Fibroblast of gingiva (primary cell): Measurements from ENCODE around the gene CUX1.
"Not testable (repeated sequence)": the region's sequence is repeated elsewhere in the genome, so short reads cannot be mapped to it uniquely, and the experiment has no call there.

Source experiments
- DNase-seq: peaks from one replicate; pipeline ENCODE4 v3.0.0-alpha.2; 2011; ENCODE audit warnings: low read depth

CUX1 gene

GRCh38 chr7:101916041-101916800 is 98.8 kb downstream of the CUX1 start:
- no peak for DNase-seq

- no peak for DNase-seq
These were observed 99.5 kb downstream of the CUX1 start for GRCh38 chr7:101916876-101917275.

DNA sequence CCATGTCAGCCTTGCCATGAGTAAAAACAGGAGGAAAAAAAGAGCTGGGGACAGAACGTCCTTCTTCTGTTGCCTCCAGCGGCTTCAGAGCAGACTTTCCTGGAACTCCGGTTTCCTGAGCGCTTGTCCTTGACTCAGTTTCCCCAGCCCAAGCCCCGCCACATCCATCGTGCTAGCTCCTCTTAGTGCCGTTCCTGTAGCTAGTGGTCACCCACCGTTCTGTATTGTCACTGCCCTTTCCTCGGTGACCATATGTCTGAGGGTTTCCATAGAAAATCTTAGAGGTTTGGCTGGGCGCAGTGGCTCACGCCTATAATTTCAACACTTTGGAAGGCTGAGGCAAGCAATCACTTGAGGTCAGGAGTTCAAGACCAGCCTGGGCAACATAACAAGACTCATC is 100.1 kb downstream of the CUX1 start:
- no peak for DNase-seq

GRCh38 chr7:101918426-101918825 is 101.0 kb downstream of the CUX1 start:
- no peak for DNase-seq

DNA sequence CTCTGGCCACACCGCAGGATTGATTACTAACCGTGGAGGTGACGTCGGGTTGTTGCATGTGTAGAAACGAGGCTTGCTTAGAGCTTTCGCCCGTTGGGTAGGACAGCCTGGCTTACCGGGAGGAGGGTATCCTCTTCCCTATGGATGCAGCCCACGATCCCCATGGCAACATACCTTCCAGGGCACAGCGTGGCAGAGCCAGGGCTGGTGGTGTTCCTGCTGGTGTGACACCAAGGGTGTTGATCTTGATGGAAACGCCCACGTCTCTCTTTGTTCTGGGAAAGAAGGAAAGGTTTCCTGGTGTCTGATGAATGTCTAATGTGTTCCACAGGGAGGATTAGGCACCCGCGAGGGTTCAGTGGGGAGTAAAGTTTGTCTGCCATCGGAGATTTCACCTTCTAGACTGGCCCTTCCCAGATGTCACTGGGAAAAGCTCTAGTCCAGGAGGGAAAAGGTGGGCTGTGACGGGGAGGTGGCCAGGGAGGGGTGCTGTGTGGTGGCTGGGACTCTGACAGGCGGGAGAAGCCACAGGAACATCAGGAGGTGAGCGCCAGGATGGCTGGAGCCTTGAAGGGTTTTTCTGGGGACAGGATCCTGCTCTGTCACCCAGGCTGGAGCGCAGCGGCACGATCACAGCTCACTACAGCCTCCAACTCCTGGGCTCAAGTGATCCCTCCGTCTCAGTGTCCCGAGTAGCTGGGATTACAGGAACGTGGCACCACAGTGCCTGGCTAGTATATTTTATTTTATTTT is 102.1 kb downstream of the CUX1 start:
- no peak for DNase-seq

DNA sequence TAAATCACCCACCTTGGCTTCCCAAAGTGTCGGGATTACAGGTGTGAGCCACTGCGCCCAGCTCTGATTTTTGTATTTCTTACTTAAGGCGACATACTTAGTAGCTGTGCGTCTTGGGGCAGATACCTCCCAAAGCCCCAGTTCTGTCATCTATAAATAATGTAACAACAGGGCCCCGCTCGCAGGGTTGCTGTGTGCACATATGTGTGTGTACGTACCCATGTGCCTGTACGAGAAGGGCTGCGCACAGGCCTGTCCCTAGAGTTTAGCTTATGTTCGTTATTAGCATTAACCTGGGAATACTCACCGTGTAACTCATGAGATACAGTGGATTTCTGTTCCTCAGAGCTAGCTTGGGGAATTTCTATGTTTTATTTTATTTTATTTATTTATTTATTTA is 103.6 kb downstream of the CUX1 start:
- DNase-seq, result no peak

GRCh38 chr7:101921546-101922489 is 104.4 kb downstream of the CUX1 start:
- DNase-seq, result not testable (repeated sequence)

DNA sequence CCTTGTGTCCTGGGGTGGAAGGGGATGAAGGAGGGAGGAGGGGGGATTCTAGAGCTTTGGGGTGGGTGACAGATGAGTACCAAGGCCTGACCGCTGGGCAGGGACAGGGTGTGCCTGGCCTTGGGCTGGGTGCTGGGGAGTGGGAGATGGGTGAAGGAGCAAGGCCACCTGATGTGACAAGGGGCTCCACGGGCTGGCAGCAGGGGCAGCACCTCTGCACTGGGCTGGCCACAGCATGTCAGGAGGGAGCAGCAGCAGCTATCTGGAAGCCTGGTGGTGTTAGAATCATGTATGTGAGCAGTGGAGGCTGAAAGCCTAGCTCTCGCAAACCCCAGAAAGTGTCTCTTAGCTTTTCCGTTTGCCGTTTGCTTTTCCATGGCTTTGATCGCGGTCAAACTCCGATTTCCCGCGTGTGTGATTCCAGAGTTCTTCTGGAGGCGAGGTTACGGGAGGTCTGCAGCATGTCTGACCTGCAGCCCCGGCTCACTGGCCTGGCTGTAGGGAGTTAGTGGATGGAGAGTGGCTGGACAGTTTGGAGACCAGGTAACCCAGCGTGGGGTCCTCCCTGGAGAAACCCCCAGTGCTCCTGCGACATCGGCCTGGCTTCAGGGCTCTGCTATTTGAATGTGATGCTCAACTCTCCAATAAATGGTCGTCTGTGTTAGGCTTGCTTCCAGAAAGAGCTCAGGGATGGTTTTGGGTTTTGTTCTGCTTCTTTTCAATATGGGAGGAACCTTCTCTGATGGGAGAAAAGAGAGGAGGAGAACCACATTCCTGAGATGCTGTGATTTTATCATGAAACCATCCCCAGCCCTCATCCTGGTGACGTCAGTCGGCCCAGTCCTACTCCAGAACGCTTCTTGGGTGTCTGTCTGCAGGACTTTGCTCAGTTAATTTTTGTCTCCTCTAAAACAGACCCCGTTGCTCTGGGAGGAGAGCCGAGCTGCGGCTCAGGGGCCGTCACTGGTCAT is 105.5 kb downstream of the CUX1 start:
- DNase-seq, result no peak

- DNase-seq, result no peak
These were observed 106.2 kb downstream of the CUX1 start for GRCh38 chr7:101923602-101923985.

GRCh38 chr7:101924171-101924570 is 106.7 kb downstream of the CUX1 start:
- peak; percentile 16 for DNase-seq

GRCh38 chr7:101926265-101926664 is 108.8 kb downstream of the CUX1 start:
- no peak for DNase-seq

- no peak for DNase-seq
These were observed 110.0 kb downstream of the CUX1 start for GRCh38 chr7:101927389-101927788.

- DNase-seq, result no peak
These were observed 110.4 kb downstream of the CUX1 start for GRCh38 chr7:101927802-101928201.

- DNase-seq, result no peak
These were observed 111.8 kb downstream of the CUX1 start for GRCh38 chr7:101929256-101929655.

DNA sequence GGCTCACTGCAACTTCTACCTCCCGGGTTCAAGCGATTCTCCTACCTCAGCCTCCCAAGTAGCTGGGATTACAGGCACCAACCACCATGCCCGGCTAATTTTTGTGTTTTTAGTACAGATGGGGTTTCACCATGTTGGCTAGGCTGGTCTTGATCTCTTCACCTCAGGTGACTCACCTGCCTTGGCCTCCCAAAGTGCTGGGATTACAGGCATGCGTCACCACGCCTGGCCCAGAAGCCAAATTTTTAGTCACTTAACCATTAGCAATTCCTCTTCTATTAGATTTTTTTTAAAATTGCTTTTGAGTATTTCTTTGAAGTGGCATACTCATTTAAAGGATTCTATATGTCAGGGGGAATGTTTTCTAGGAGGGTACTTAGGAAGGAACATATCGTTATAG is 112.5 kb downstream of the CUX1 start:
- DNase-seq, result not testable (repeated sequence)

- no peak for DNase-seq
These were observed 114.7 kb downstream of the CUX1 start for GRCh38 chr7:101932083-101932482.

DNA sequence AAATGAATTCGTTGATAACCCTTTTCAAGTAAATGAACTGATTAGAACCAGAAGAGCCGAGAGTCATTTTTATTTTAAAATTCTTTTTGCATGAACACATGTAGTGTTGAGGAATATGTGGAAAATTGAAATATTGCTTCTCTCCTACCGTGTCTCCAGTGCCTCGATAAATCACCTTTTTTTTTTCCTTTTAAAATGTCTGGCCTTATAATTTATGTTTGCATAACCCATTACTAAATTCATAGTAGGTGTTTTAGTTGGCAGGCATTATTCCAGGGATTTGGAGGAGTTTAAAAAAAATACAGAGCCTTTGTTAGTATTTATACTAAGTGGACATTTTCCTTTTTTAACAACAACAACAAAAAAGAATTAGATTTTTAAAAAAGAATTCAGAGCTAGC is 115.6 kb downstream of the CUX1 start:
- no peak for DNase-seq

- no peak for DNase-seq
These were observed 116.3 kb downstream of the CUX1 start for GRCh38 chr7:101933688-101934121.

- no peak for DNase-seq
These were observed 117.2 kb downstream of the CUX1 start for GRCh38 chr7:101934618-101935017.

DNA sequence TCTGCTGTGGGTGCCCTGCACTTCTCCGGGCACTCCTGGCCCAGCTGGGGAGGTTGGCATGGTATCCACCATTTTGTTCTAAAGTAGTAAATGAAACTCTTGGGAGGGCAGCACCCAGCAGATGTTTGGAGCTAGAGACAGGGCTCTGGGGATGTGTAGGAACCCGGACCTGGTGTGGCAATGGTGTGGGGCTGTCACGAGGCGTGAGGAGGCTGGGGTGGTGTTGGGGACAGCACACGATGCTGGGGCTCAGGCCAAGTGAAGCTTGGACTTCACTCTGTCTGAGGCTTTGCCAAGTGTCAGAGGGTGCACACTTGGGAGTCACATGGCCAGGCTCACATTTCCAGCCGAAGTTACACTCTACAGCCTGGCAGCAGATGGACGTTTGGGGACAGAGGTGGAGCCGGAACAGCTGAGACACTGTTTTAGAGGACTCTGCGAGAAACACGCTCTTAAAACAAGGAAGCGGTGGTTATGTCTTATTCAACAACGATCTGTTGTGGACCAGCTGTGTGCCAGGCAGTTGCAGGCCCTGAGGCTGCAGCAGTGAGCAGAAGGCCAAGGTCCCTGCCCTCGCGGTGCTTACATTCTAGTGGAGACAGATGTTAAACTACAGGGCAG is 118.2 kb downstream of the CUX1 start:
- DNase-seq, result peak; percentile 20

DNA sequence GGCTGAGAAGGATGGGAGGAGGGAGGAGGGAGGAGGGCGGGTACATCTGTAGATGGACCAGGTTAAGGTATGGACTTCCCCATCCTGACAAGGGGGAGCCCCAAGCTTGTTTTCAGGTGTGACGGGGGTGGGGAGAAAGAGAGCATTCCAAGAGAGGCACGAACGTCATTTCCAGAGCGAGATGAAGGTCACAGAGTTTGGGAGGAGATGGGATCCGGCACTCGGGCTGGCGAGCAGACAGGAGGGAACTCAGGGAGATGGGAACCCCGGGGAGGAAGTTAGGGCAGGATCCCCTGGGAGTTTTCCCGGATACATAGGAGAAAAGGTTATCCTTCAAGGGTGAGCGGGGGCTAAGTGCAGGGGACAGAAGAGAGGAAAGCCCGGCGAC is 118.8 kb downstream of the CUX1 start:
- no peak for DNase-seq
